Measurements from ENCODE around the gene TMPRSS5. TPM values are rescaled to one million over a fixed set of nuclear protein-coding genes. Genes with fewer than 3 reads are reported as not detected.
"Not testable (repeated sequence)": the region's sequence is repeated elsewhere in the genome, so short reads cannot be mapped to it uniquely, and the experiment has no call there.

TMPRSS5 gene
- total RNA-seq, 4 donors from 2014 or later, result 35.0 to 42.2 (median 41.9) TPM

GRCh38 chr11:113675565-113675964, 30.5 kb downstream of the TMPRSS5 start:
- Histone ChIP-seq H3K4me1 (peaks cover 0 to 19% (median 2%) of the 10 kb centered on the region in 4 donors), H3K36me3 (no peaks in the 10 kb centered on the region), H3K27me3 (no peaks in the 10 kb centered on the region), H3K9me3 (no peaks in the 10 kb centered on the region), H3K27ac (no peak overlapping the region), H3K4me3 (no peak overlapping the region)
- no peak for DNase-seq (ENCODE audit: low spot score in 2 of 2)
- TF ChIP-seq EP300 (IDR thresholded peaks at IDR 0.05) (no peak), POLR2A (IDR thresholded peaks at IDR 0.05) (no peak)
- TF ChIP-seq, protein P1, sequence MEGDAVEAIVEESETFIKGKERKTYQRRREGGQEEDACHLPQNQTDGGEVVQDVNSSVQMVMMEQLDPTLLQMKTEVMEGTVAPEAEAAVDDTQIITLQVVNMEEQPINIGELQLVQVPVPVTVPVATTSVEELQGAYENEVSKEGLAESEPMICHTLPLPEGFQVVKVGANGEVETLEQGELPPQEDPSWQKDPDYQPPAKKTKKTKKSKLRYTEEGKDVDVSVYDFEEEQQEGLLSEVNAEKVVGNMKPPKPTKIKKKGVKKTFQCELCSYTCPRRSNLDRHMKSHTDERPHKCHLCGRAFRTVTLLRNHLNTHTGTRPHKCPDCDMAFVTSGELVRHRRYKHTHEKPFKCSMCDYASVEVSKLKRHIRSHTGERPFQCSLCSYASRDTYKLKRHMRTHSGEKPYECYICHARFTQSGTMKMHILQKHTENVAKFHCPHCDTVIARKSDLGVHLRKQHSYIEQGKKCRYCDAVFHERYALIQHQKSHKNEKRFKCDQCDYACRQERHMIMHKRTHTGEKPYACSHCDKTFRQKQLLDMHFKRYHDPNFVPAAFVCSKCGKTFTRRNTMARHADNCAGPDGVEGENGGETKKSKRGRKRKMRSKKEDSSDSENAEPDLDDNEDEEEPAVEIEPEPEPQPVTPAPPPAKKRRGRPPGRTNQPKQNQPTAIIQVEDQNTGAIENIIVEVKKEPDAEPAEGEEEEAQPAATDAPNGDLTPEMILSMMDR (IDR thresholded peaks at IDR 0.05), result no peak
- WGBS, 2 donors, result 36 to 42% methylated on average over 5 of the region's 5 CpGs

DNA sequence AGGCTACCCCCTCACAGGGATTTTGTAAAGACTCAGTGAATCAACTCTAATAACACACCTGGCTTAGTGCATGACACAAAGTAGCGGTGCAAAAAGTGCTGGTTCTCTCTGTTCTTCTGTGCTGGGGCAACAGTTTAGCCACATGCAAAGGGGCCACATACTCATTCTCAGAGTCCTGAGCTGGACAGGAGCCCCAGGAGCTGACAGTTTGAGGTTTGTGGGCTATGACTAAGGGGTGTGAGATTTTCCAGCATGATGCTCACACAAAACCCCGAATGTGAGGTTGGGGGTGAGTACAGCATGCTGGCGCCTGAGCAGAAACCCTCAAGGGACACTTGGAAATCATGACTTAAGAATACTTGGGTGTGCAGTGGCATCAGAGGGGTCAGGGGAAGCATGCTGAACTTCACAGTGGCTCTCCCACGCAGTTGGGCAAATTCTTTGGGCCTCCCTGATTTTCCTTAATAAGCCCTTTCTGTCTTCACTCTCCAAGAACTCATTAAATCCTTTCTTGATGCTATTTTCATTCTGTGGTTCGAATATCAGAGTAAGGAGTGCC, 31.0 kb downstream of the TMPRSS5 start:
- Histone ChIP-seq H3K27ac (no peak overlapping the region), H3K27me3 (no peaks in the 10 kb centered on the region), H3K4me3 (no peak overlapping the region), H3K9me3 (no peaks in the 10 kb centered on the region), H3K4me1 (peaks cover 0 to 19% (median 2%) of the 10 kb centered on the region in 4 donors), H3K36me3 (no peaks in the 10 kb centered on the region)
- DNase-seq (ENCODE audit: low spot score in 2 of 2), result no peak
- TF ChIP-seq POLR2A (IDR thresholded peaks at IDR 0.05), result no peak
- TF ChIP-seq, protein P1 (IDR thresholded peaks at IDR 0.05), result no peak
- 38 to 41% methylated on average over 5 of the region's 5 CpGs for WGBS, 2 donors

DNA sequence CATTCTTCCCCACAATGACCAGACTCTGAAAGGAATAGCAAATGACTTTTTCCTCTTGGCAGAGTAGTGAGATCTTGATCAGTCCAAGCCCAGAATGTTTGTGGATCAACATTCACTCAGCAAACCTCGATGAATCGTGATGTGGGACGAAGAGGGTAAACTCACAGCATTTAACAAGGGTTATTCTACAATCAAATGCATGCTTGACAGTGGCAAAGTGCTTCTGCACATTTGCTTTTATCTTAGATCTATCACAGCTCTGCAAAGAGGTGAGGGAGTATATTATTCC, 31.8 kb downstream of the TMPRSS5 start:
- WGBS, 2 donors, result 59 to 78% methylated on average over 3 of the region's 3 CpGs

GRCh38 chr11:113673550-113674396, 32.3 kb downstream of the TMPRSS5 start:
- Histone ChIP-seq H3K4me3 (no peak overlapping the region), H3K27me3 (no peaks in the 10 kb centered on the region), H3K27ac (no peak overlapping the region), H3K36me3 (no peaks in the 10 kb centered on the region), H3K9me3 (no peaks in the 10 kb centered on the region), H3K4me1 (peaks cover 0 to 19% (median 2%) of the 10 kb centered on the region in 4 donors)
- 74 to 77% methylated on average over 4 of the region's 4 CpGs for WGBS, 2 donors
- no peak for DNase-seq (ENCODE audit: low spot score in 2 of 2)
- TF ChIP-seq EP300 (IDR thresholded peaks at IDR 0.05), result no peak
- TF ChIP-seq POLR2A (IDR thresholded peaks at IDR 0.05), result no peak
- TF ChIP-seq, protein P1 (IDR thresholded peaks at IDR 0.05), result no peak

More for the DNA sequence above, 31.8 kb downstream of the TMPRSS5 start:
- DNase-seq (ENCODE audit: low spot score in 2 of 2), result no peak
- TF ChIP-seq EP300 (IDR thresholded peaks at IDR 0.05), result no peak
- TF ChIP-seq, protein P1 (IDR thresholded peaks at IDR 0.05), result no peak
- no peak for TF ChIP-seq POLR2A (IDR thresholded peaks at IDR 0.05)
- Histone ChIP-seq H3K9me3 (no peaks in the 10 kb centered on the region), H3K27ac (no peak overlapping the region), H3K36me3 (no peaks in the 10 kb centered on the region), H3K4me3 (no peak overlapping the region), H3K27me3 (no peaks in the 10 kb centered on the region), H3K4me1 (peaks cover 0 to 19% (median 2%) of the 10 kb centered on the region in 4 donors)

DNA sequence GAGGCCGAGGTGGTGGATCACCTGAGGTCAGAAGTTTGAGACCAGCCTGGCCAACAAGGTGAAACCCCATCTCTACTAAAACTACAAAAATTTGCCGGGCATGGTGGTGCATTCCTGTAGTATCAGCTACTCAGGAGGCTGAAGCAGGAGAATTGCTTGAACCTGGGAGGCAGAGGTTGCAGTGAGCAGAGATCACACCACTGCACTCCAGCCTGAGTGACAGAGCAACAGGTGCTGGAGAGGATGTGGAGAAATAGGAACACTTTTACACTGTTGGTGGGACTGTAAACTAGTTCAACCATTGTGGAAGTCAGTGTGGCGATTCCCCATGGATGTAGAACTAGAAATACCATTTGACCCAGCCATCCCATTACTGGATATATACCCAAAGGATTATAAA, 34.2 kb downstream of the TMPRSS5 start:
- not testable (repeated sequence) for DNase-seq (ENCODE audit: low spot score in 2 of 2); H3K27ac ChIP-seq; H3K36me3 ChIP-seq; H3K27me3 ChIP-seq; H3K9me3 ChIP-seq; H3K4me3 ChIP-seq
- WGBS, 2 donors, result 97 to 98% methylated on average over 3 of the region's 3 CpGs
- H3K4me1 ChIP-seq, result peaks cover 0 to 19% (median 2%) of the 10 kb centered on the region in 4 donors

Data from tibial nerve (tissue), 4 donors.